Mesenchymal stem cell (in vitro differentiated cells and primary cell): ENCODE measurements around the gene GPR158.

ENCODE experiments used
- DNase-seq: peaks from one replicate; pipeline ENCODE4 v3.0.0-alpha.2; 2013
- H2AFZ ChIP-seq: one replicate; pipeline ENCODE4 v1.6.1; 2013; ENCODE audit warnings: low read depth, mild to moderate bottlenecking, control low read depth, inconsistent platforms, low read length, moderate library complexity
- H2AK5ac ChIP-seq: 2 replicates; pipeline ENCODE4 v1.6.1; 2013; ENCODE audit warnings: low read length, moderate library complexity, mild to moderate bottlenecking, inconsistent platforms; ENCODE audit not compliant: severe bottlenecking
- H2BK120ac ChIP-seq: one replicate; pipeline ENCODE4 v1.6.1; 2013; ENCODE audit warnings: low read depth, mild to moderate bottlenecking, inconsistent platforms, low read length, moderate library complexity
- H2BK12ac ChIP-seq, 2 experiments: one replicate each; pipeline ENCODE4 v1.6.1; 2013; ENCODE audit warnings: inconsistent platforms in 2 of 2, low read length in 2 of 2, mild to moderate bottlenecking in 2 of 2, moderate library complexity in 2 of 2, control low read depth in 1 of 2
- H2BK15ac ChIP-seq: one replicate; pipeline ENCODE4 v1.6.1; 2013; ENCODE audit warnings: mild to moderate bottlenecking, low read depth, inconsistent platforms; ENCODE audit not compliant: poor library complexity, severe bottlenecking
- H2BK5ac ChIP-seq: 2 replicates; pipeline ENCODE4 v1.6.1; 2013; ENCODE audit warnings: low read depth, mild to moderate bottlenecking, low read length, control low read depth, inconsistent platforms; ENCODE audit not compliant: poor library complexity, severe bottlenecking
- H3K14ac ChIP-seq, 2 experiments: one replicate each; pipeline ENCODE4 v1.6.1; 2013; ENCODE audit warnings: inconsistent platforms in 2 of 2, low read length in 2 of 2, control low read depth in 1 of 2, mild to moderate bottlenecking in 1 of 2, moderate library complexity in 1 of 2
- H3K18ac ChIP-seq, 2 experiments: one replicate each; pipeline ENCODE4 v1.6.1; 2013; ENCODE audit warnings: inconsistent platforms in 2 of 2, low read length in 2 of 2, control low read depth in 1 of 2, low read depth in 1 of 2, mild to moderate bottlenecking in 1 of 2
- H3K23ac ChIP-seq, 2 experiments: one replicate each; pipeline ENCODE4 v1.6.1; 2013; ENCODE audit warnings: inconsistent platforms in 2 of 2, low read length in 2 of 2, mild to moderate bottlenecking in 2 of 2, moderate library complexity in 2 of 2, control low read depth in 1 of 2
- H3K27ac ChIP-seq: 2 replicates; pipeline ENCODE4 v1.5.1; 2013; ENCODE audit warnings: mild to moderate bottlenecking, moderate library complexity, low read length, control low read depth, inconsistent platforms; ENCODE audit not compliant: poor library complexity, severe bottlenecking
- H3K27me3 ChIP-seq, 2 experiments: 2 replicates each; pipeline versions ENCODE4 v1.6.1 to v1.7.0; 2013; ENCODE audit warnings: low read length in 2 of 2, mild to moderate bottlenecking in 2 of 2, moderate library complexity in 2 of 2, control low read depth in 1 of 2, inconsistent platforms in 1 of 2; ENCODE audit not compliant: control insufficient read depth in 1 of 2, insufficient read depth in 1 of 2
- H3K36me3 ChIP-seq, 2 experiments: 2 replicates each; pipeline versions ENCODE4 v1.6.1 to v1.7.0; 2013; ENCODE audit warnings: low read length in 2 of 2, control low read depth in 1 of 2, inconsistent platforms in 1 of 2, low read depth in 1 of 2, mild to moderate bottlenecking in 1 of 2; ENCODE audit not compliant: insufficient read depth in 2 of 2, control insufficient read depth in 1 of 2
- H3K4ac ChIP-seq, 2 experiments: one replicate each; pipeline ENCODE4 v1.6.1; 2013; ENCODE audit warnings: inconsistent platforms in 2 of 2, low read length in 2 of 2, mild to moderate bottlenecking in 2 of 2, moderate library complexity in 2 of 2, control low read depth in 1 of 2, low read depth in 1 of 2
- H3K4me1 ChIP-seq: 2 replicates; pipeline ENCODE4 v1.6.1; 2013; ENCODE audit warnings: low read depth, low read length, control low read depth; ENCODE audit not compliant: control insufficient read depth, insufficient read depth
- H3K4me2 ChIP-seq: 2 replicates; pipeline ENCODE4 v1.6.1; 2013; ENCODE audit warnings: low read length, mild to moderate bottlenecking, inconsistent platforms; ENCODE audit not compliant: poor library complexity, severe bottlenecking
- H3K4me3 ChIP-seq, 2 experiments: 2 replicates each; pipeline versions ENCODE4 v1.5.1 to v1.7.0; 2013; ENCODE audit warnings: low read length in 2 of 2, mild to moderate bottlenecking in 2 of 2, control low read depth in 1 of 2, low read depth in 1 of 2; ENCODE audit not compliant: insufficient read depth in 1 of 2
- H3K79me1 ChIP-seq: replicated peaks from 2 replicates; pipeline ENCODE4 v1.6.1; 2013; ENCODE audit warnings: mild to moderate bottlenecking, control low read depth, low read length, inconsistent platforms; ENCODE audit not compliant: poor library complexity, severe bottlenecking
- H3K9ac ChIP-seq: 2 replicates; pipeline ENCODE4 v1.7.0; 2013; ENCODE audit warnings: mild to moderate bottlenecking, low read length, moderate library complexity
- H3K9me3 ChIP-seq: 2 replicates; pipeline ENCODE4 v1.7.0; 2013; ENCODE audit warnings: mild to moderate bottlenecking, low read length; ENCODE audit not compliant: control insufficient read depth
- H4K8ac ChIP-seq: one replicate; pipeline ENCODE4 v1.6.1; 2013; ENCODE audit warnings: inconsistent platforms, mild to moderate bottlenecking, low read length, moderate library complexity
- H4K91ac ChIP-seq: one replicate; pipeline ENCODE4 v1.6.1; 2013; ENCODE audit warnings: mild to moderate bottlenecking, low read length, inconsistent platforms
- WGBS: methylation state at CpG from one replicate; pipeline ENCODE4 v1.1.7; 2013; ENCODE audit warnings: mixed read lengths; 5-methylcytosine and 5-hydroxymethylcytosine counted together

Gene GPR158

GRCh38 chr10:25220156-25220555 is 45.4 kb downstream of the GPR158 start:
- Histone ChIP-seq H2BK12ac (no peak overlapping the region), H3K9me3 (no peaks in the 10 kb centered on the region), H3K27ac (no peak overlapping the region), H2BK120ac (no peak overlapping the region), H3K14ac (no peak overlapping the region), H3K4ac (no peak overlapping the region), H3K4me1 (no peaks in the 10 kb centered on the region), H4K91ac (no peak overlapping the region), H2AFZ (no peak overlapping the region), H2BK15ac (no peak overlapping the region), H3K36me3 (no peaks in the 10 kb centered on the region), H3K23ac (no peak overlapping the region), H3K4me2 (no peak overlapping the region), H3K27me3 (peaks cover 0 to 7% of the 10 kb centered on the region in 2 experiments), H3K79me1 (no peaks in the 10 kb centered on the region), H3K18ac (no peak overlapping the region), H2AK5ac (no peak overlapping the region), H3K4me3 (no peak overlapping the region), H4K8ac (no peak overlapping the region), H2BK5ac (no peak overlapping the region), H3K9ac (no peak overlapping the region)
- DNase-seq = no peak
- 48% methylated on average over 1 of the region's 1 CpG for WGBS

DNA sequence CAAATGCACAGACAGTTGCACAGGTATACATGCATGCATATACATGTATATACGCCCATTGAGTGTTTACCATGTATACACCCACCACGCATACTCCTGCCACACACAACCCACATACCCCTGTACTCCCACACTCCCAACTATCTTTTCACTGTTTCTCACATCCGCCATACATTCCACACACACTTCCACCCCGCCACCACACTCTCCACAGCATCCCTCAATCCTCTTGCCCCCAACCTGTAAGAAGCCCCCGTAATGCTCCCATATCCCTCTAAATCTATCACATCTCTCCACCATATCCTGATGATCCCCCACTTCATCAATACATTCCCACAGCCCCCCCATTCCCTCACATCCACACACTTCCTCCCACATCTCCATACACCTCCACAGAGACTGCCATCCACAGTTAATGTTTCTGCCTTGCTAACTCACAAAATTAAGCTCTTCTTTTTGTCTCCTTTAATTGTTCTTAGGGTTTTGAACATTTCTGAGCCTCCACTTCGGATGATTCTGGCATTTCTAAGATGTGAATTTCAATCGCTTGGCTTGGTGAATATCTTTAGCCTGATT is 47.4 kb downstream of the GPR158 start:
- Histone ChIP-seq H4K91ac (no peak overlapping the region), H4K8ac (no peak overlapping the region), H2BK5ac (no peak overlapping the region), H2AFZ (no peak overlapping the region), H3K4me2 (no peak overlapping the region), H2BK15ac (no peak overlapping the region), H2BK120ac (no peak overlapping the region), H3K23ac (no peak overlapping the region), H3K9ac (no peak overlapping the region), H3K27ac (no peak overlapping the region), H3K36me3 (no peaks in the 10 kb centered on the region), H3K4me1 (no peaks in the 10 kb centered on the region), H3K4ac (no peak overlapping the region), H3K18ac (no peak overlapping the region), H3K9me3 (no peaks in the 10 kb centered on the region), H2AK5ac (no peak overlapping the region), H3K4me3 (no peak overlapping the region), H2BK12ac (no peak overlapping the region), H3K27me3 (peaks cover 0 to 7% of the 10 kb centered on the region in 2 experiments), H3K79me1 (no peaks in the 10 kb centered on the region), H3K14ac (no peak overlapping the region)
- whole genome bisulfite sequencing = 77% methylated on average over 7 of the region's 7 CpGs
- no peak for DNase-seq

- Histone ChIP-seq H2AK5ac (no peak overlapping the region), H2BK120ac (no peak overlapping the region), H2BK15ac (no peak overlapping the region), H3K27ac (no peak overlapping the region), H4K91ac (no peak overlapping the region), H3K36me3 (no peaks in the 10 kb centered on the region), H3K4me3 (no peak overlapping the region), H3K27me3 (no peaks in the 10 kb centered on the region), H3K4me2 (no peak overlapping the region), H3K4ac (no peak overlapping the region), H2BK12ac (no peak overlapping the region), H2BK5ac (no peak overlapping the region), H4K8ac (no peak overlapping the region), H3K18ac (no peak overlapping the region), H3K9me3 (no peaks in the 10 kb centered on the region), H2AFZ (no peak overlapping the region), H3K23ac (no peak overlapping the region), H3K9ac (no peak overlapping the region), H3K79me1 (no peaks in the 10 kb centered on the region), H3K14ac (no peak overlapping the region), H3K4me1 (no peaks in the 10 kb centered on the region)
- DNase-seq = peak; percentile 43
- WGBS = 50% methylated on average over 3 of the region's 7 CpGs
Measured at GRCh38 chr10:25226775-25227682, 52.2 kb downstream of the GPR158 start.

GRCh38 chr10:25231751-25232150 is 57.0 kb downstream of the GPR158 start:
- no peak for DNase-seq
- Histone ChIP-seq H3K4ac (no peak overlapping the region), H3K4me2 (no peak overlapping the region), H3K79me1 (no peaks in the 10 kb centered on the region), H3K9ac (no peak overlapping the region), H3K27me3 (no peaks in the 10 kb centered on the region), H3K4me3 (no peak overlapping the region), H2AK5ac (no peak overlapping the region), H4K8ac (no peak overlapping the region), H2BK5ac (no peak overlapping the region), H4K91ac (no peak overlapping the region), H3K36me3 (no peaks in the 10 kb centered on the region), H3K18ac (no peak overlapping the region), H2AFZ (no peak overlapping the region), H2BK15ac (no peak overlapping the region), H3K4me1 (no peaks in the 10 kb centered on the region), H2BK12ac (no peak overlapping the region), H3K27ac (no peak overlapping the region), H3K9me3 (no peaks in the 10 kb centered on the region), H2BK120ac (no peak overlapping the region), H3K23ac (no peak overlapping the region), H3K14ac (no peak overlapping the region)
- WGBS = 57% methylated on average over 2 of the region's 2 CpGs
